Measurements from ENCODE around the gene RSPH10B2.
"Not testable (repeated sequence)": the region's sequence is repeated elsewhere in the genome, so short reads cannot be mapped to it uniquely, and the experiment has no call there.

The RSPH10B2 gene

DNA sequence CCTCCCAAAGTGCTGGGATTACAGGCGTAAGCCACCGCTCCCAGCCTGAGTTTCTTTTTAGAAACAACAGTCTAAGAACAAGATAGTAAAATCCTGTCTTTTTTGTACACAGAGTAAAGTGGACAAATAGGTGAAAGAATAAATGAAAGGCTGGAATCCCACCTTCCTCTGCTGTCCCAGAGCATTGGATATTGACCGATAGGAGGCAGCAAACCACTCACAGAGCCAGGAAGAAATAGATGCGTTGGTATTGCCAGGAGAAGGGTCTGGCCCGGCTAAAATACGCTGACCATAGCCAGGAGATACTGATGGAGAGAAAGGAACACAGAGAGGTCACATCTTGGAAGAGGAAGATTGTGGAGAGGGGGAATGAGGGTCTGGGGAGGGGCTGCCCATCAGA lies 35.8 kb upstream of the RSPH10B2 start:
- POLR2A ChIA-PET (ENCODE audit: low non-redundant PET), result no interaction called here
- CTCF ChIA-PET, result no interaction called here
- TF ChIP-seq CTCF (conservative IDR thresholded peaks at IDR 0.05; ENCODE audit: low read depth), result no peak
- H3K27ac ChIP-seq, result no peak overlapping the region
- DNase-seq (ENCODE audit: low spot score), result no peak

GRCh38 chr7:6724351-6724750 lies 29.6 kb upstream of the RSPH10B2 start:
- CTCF ChIA-PET; DNase-seq (ENCODE audit: low spot score); H3K27ac ChIP-seq; POLR2A ChIA-PET (ENCODE audit: low non-redundant PET): not testable (repeated sequence)

DNA sequence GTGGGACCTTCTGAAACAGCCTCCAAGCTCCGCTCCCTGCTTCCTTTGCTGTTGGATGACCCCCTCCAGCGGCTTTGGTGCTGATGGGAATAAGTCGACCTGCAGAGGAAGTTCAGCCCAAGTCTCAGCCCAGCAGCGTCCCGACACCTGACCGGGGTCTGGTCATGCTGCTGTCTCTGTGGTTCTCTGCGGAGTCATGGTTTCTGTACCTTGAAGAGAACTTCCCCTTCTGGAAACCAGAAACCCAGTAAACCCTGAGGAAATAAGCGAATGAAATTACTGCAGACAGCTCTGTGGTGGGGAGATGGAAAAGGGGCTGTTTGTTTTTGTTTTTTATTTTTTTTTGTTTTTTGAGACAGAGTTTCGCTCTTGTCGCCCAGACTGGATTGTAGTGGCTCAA lies 28.9 kb upstream of the RSPH10B2 start:
- ChIA-PET POLR2A (ENCODE audit: low non-redundant PET) (no interaction called here), CTCF (no interaction called here)
- no peak for TF ChIP-seq CTCF (conservative IDR thresholded peaks at IDR 0.05; ENCODE audit: low read depth)
- DNase-seq (ENCODE audit: low spot score), result no peak
- no peak overlapping the region for H3K27ac ChIP-seq

- H3K27ac ChIP-seq, result peak overlapping the region; percentile 44
- CTCF ChIA-PET, result not testable (repeated sequence)
Observed at GRCh38 chr7:6726341-6726740, 27.6 kb upstream of the RSPH10B2 start.

DNA sequence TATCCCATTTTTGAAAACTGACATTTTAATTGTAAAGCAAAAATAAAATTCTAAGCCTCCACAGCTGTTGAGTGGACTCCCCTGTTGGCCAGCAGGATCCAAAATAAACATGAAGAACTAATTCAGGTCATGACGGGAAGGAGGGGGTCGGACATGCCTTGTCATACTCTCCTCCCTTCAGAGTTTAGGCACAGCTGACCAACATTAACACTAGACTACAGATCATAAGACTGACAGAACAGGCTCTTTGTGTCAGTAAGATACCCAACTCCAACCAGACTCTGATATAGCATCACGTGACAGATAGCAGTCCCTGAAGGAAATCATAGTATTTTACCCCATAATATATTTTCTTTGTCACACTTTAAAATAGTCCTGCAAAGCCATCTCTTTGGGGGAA lies 26.2 kb upstream of the RSPH10B2 start:
- no peak for DNase-seq (ENCODE audit: low spot score)
- H3K27ac ChIP-seq, result no peak overlapping the region
- no peak for TF ChIP-seq CTCF (conservative IDR thresholded peaks at IDR 0.05; ENCODE audit: low read depth)
- CTCF ChIA-PET, result no interaction called here
- POLR2A ChIA-PET (ENCODE audit: low non-redundant PET), result no interaction called here

More at GRCh38 chr7:6726341-6726740, 27.6 kb upstream of the RSPH10B2 start:
- POLR2A ChIA-PET (ENCODE audit: low non-redundant PET); DNase-seq (ENCODE audit: low spot score): not testable (repeated sequence)

GRCh38 chr7:6728893-6729491 lies 24.9 kb upstream of the RSPH10B2 start:
- ChIA-PET POLR2A (ENCODE audit: low non-redundant PET) (interaction anchor here (0.5 kb wide), 1 partner anchor 281 kb away, joined by 3 read pairs; the partner anchor contains the start of gene DAGLB), CTCF (interaction anchor here (0.5 to 0.6 kb wide), 2 partner anchors 8 to 60 kb away, joined by 3 to 4 read pairs; no protein-coding TSS in a partner anchor)
- peak overlapping the region; percentile 82 for H3K27ac ChIP-seq
- not testable (repeated sequence) for DNase-seq (ENCODE audit: low spot score)

DNA sequence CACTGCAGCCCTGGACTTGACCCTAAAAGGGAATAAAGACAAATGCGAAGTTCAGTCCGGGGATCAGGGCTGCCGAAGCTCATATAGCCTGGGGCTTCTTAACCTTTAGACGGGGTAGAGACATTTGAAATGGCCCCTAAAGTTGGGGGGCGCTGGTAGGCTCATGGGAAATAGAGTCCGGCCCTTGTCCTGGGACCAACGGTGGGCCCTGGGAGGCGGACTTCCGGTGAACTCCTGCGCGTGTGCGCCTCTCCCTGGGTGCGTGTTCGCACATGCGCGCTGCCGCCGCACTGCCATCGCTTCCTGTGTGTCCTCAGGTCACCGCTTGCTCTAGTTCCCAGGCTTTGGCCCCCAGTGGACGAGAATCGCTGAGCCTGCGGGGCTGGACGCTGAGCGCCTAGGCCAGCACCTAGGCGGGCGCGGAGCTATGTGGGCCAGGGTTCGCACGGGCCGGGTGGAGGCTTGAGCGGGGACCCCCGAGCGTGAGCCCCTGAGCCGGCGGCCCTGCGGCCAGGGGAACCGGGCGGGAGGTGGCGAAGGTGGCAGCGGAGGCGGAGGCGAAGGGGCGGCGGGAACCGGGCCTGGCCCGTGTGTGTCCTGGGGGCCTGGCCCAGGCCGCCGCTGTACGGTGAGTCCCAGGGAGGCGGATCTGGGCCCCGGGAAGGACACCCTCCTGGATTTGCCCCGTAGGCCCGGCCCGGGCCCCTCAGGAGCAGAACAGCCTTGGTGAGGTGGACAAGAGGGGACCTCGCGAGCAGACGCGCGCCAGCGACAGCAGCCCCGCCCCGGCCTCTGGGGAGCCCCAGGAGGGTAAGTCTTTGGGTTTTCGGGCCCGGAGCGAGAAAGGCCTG lies 24.2 kb upstream of the RSPH10B2 start:
- peak; percentile 82 for DNase-seq (ENCODE audit: low spot score)
- peak overlapping the region; percentile 82 for H3K27ac ChIP-seq
- ChIA-PET POLR2A (ENCODE audit: low non-redundant PET) (interaction anchor here (0.5 kb wide), 1 partner anchor 282 kb away, joined by 3 read pairs; the partner anchor contains the start of gene DAGLB), CTCF (interaction anchor here (0.5 to 0.6 kb wide), 3 partner anchors 9 to 124 kb away, joined by 3 to 5 read pairs (median 4); no protein-coding TSS in a partner anchor)
- TF ChIP-seq CTCF (conservative IDR thresholded peaks at IDR 0.05; ENCODE audit: low read depth), result no peak

- ChIA-PET CTCF (interaction anchor here (0.6 kb wide), 1 partner anchor 124 kb away, joined by 5 read pairs; no protein-coding TSS in a partner anchor), POLR2A (ENCODE audit: low non-redundant PET) (no interaction called here)
- H3K27ac ChIP-seq, result peak overlapping the region; percentile 82
- DNase-seq (ENCODE audit: low spot score), result peak; percentile 37
- TF ChIP-seq CTCF (conservative IDR thresholded peaks at IDR 0.05; ENCODE audit: low read depth), result no peak
Observed at GRCh38 chr7:6730343-6730633, 23.6 kb upstream of the RSPH10B2 start.

DNA sequence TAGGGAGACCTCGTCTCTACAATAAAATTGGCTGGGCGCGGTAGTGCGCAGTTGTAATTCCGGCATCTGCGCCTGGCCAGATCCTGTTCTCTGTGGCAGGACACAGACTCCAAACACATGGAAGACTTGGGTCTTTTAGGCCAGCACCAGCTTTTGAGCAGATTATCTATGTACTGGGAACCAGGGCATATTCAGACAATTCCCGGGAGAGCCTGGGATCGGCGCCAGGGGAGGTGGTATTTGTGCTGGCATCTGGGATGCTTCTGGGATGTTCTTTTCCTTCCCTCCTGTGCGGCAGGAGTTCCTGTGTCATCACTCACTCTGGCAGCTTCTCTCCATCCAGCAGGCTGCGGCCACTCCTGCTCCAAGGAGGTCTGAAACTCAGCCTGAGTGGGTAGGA lies 15.5 kb upstream of the RSPH10B2 start:
- DNase-seq (ENCODE audit: low spot score); POLR2A ChIA-PET (ENCODE audit: low non-redundant PET); CTCF ChIA-PET; H3K27ac ChIP-seq: not testable (repeated sequence)

DNA sequence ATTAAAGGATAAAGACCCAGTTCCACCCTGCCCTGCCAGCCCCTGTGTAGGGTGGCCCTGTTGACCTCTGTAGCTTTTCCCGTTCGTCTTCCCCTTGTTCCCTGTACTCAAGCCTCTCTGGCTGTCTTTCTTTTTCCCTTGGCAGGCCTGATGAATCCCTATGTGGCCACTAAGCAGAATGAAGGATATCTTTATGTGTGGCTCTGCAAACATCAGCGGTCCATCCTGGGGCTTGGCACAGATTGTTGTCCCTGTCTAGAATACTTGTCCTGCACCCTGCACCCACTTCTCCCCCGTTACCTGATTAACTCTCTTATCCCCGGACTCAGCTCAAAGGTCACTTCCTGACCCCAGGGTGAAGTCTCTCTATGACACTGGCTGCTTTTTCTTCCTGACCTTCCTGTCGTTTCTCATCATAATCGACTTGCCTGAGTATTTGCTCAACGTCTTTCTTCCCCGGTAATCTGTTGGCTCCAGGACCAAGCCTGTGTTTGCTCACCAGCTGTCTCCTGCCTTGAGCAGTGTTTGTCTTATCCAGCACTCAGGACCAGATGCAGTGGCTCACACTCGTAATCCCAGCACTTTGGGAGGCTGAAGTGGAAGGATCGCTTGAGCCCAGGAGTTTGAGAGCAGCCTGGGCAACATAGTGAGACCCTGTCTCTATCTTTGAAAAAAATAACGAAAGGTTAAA lies 9.3 kb upstream of the RSPH10B2 start:
- H3K27ac ChIP-seq; DNase-seq (ENCODE audit: low spot score); CTCF ChIA-PET; POLR2A ChIA-PET (ENCODE audit: low non-redundant PET): not testable (repeated sequence)

DNA sequence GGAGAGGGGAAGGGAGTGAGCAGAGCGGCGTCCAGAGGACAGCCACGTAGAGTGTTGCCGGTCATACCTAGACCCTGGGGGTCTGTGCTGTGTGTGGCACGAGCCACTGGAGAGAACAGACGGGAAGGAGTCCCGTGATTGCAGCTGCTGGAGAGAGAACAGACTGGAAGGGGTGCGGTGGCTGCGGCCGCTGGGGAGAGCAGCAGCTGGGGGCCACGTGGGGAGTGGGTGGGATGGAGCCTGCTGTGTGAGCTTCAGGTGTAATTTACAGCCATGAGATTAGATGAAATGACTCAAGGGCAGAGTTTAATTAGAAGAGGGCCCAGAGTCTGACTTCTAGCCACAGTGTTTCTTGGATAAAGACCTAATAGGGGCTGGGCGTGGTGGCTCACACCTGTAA lies 4.6 kb upstream of the RSPH10B2 start:
- H3K27ac ChIP-seq; CTCF ChIA-PET; DNase-seq (ENCODE audit: low spot score); POLR2A ChIA-PET (ENCODE audit: low non-redundant PET): not testable (repeated sequence)
